NT2/D1 (cell line): Measurements from ENCODE around the gene GRIK1.

Experiments
- SUZ12 ChIP-seq: IDR thresholded peaks from 2 replicates; pipeline ENCODE4 v1.6.1; 2011; ENCODE audit not compliant: insufficient read length, insufficient read depth; ENCODE audit errors: extremely low read depth
- YY1 ChIP-seq: IDR thresholded peaks from 2 replicates; pipeline ENCODE4 v1.6.1; 2011; ENCODE audit not compliant: insufficient read length, insufficient read depth
- ZNF274 ChIP-seq: IDR thresholded peaks from 2 replicates; pipeline ENCODE4 v1.6.1; 2011; ENCODE audit warnings: mild to moderate bottlenecking, low read depth, low read length

DNA sequence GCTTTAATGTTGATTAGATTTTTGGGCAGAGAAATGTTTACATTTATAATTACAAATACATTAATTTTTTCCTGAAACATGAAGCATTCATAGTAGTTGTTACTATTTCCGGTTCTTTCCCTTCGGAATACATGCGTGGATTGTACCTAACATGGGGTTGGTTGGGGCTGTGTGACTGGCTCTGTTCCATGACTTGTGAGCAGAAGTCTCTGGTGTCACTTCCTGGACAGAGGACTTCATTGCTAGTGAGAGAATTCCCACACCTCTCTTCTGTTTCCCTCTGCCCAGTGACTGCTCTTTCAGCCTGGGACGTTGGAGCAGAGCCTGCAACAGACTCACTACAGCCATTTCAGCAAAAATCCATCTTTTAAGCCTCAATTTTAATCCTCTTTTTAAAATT lies 231.4 kb downstream of the GRIK1 start:
- no peak for TF ChIP-seq YY1
- no peak for TF ChIP-seq ZNF274
- TF ChIP-seq SUZ12, result no peak
